GM21786 (cell line): ENCODE data around the gene ZNF728.
"Not testable (repeated sequence)": the region's sequence is repeated elsewhere in the genome, so short reads cannot be mapped to it uniquely, and the experiment has no call there.

Experiments
- ATAC-seq: cut with Tn5 transposase; IDR thresholded peaks from one replicate; pipeline ENCODE4 v1.9.1; 2021; ENCODE audit not compliant: unreplicated experiment

Gene ZNF728

GRCh38 chr19:23002690-23003422, at the start of gene ZNF728:
Gene ZNF728, minus strand, starts transcription at chr19:23003176. Its CDS starts 146 bp downstream, at chr19:23003030.
- no peak for ATAC-seq

- no peak for ATAC-seq
Measured at GRCh38 chr19:23052349-23052748, 49.4 kb upstream of the ZNF728 start.

- ATAC-seq: no peak
Measured at GRCh38 chr19:23049256-23049655, 46.3 kb upstream of the ZNF728 start.

- no peak for ATAC-seq
Measured at GRCh38 chr19:23046743-23047142, 43.8 kb upstream of the ZNF728 start.

- no peak for ATAC-seq
Measured at GRCh38 chr19:23033721-23034120, 30.7 kb upstream of the ZNF728 start.

- no peak for ATAC-seq
Measured at GRCh38 chr19:23015660-23016059, 12.7 kb upstream of the ZNF728 start.

- not testable (repeated sequence) for ATAC-seq
Measured at GRCh38 chr19:22994957-22995356, 8.0 kb downstream of the ZNF728 start.

GRCh38 chr19:22976248-22976647, 26.7 kb downstream of the ZNF728 start:
- no peak for ATAC-seq

GRCh38 chr19:22975546-22976136, 27.3 kb downstream of the ZNF728 start:
- ATAC-seq: not testable (repeated sequence)

GRCh38 chr19:22945560-22945959, 57.4 kb downstream of the ZNF728 start:
- no peak for ATAC-seq

GRCh38 chr19:22935151-22935550, 67.8 kb downstream of the ZNF728 start:
- ATAC-seq: no peak

- ATAC-seq: not testable (repeated sequence)
Measured at GRCh38 chr19:22927576-22927975, 75.4 kb downstream of the ZNF728 start.

- not testable (repeated sequence) for ATAC-seq
Measured at GRCh38 chr19:22925181-22925580, 77.8 kb downstream of the ZNF728 start.
